ENCODE measurements around the gene MIF4GD. TPM values are rescaled to one million over a fixed set of nuclear protein-coding genes. Genes with fewer than 3 reads are reported as not detected.
A peak's percentile ranks its signal among the peaks of the same experiment; 100 is the strongest.

Gene MIF4GD
- total and polyA plus RNA-seq, 2 donors (not counting 1 experiment from before 2014, with no cell fraction given) = 41.5 to 87.4 TPM

DNA sequence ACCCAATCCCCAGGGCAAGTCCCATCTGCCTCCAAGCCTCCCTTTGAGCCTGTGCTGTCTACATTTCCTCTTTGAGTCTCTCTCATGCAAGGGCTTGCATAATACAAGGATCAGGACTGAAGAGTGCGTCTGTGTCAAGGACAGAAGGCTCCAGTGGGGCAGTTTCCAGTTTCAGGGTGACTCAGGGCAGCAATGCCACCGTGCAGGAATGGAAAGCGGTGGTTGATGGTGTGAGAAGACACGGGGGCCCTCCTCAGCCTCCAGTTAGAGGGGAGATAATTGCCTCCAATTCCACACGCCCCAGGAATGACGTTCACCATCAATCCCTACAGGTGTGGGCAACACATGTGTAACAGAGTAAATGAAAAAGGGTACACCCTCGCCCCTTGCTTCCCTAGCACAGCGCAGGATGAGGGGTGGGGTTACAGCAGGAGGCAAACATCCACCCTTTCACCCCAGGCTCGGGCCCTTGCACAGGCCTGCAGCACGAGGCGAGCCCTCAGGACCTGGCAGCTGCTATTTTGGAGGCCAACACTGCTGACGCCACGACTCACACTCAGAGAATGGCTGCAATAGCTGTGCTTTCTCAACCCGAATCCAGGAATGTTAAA, 43.0 kb upstream of the MIF4GD start:
- H2AFZ ChIP-seq (ENCODE audit: insufficient read depth, low read depth, low read length, poor library complexity, severe bottlenecking) = no peak overlapping the region
- peaks cover 4 to 14% of the 10 kb centered on the region in 2 experiments for H3K36me3 ChIP-seq (replicated peaks in 1 of 2; ENCODE audit: control extremely low read depth in 1 of 2, control insufficient read depth in 1 of 2, extremely low read depth in 1 of 2, insufficient read depth in 2 of 2, low read length in 1 of 2)
- H3K27me3 ChIP-seq (replicated peaks in 1 of 4; ENCODE audit: control extremely low read depth in 1 of 4, control insufficient read depth in 3 of 4, insufficient read depth in 4 of 4, low read length in 3 of 4) = no peaks in the 10 kb centered on the region
- no peaks in the 10 kb centered on the region for H3K9me3 ChIP-seq (ENCODE audit: control extremely low read depth in 1 of 3, control insufficient read depth in 2 of 3, insufficient read depth in 1 of 3, low read length in 2 of 3)
- Mint-ChIP-seq H3K27me3 (no peaks in the 10 kb centered on the region), H3K9me3 (ENCODE audit: insufficient read depth) (no peaks in the 10 kb centered on the region), H3K4me3 (peak overlapping the region; percentile 27), H3K4me1 (peaks cover 52% of the 10 kb centered on the region), H3K27ac (peak overlapping the region; percentile 91)
- no peaks in the 10 kb centered on the region for H4K20me1 ChIP-seq (ENCODE audit: control insufficient read depth, insufficient read depth, low read length, poor library complexity, severe bottlenecking)
- H3K27ac ChIP-seq (ENCODE audit: low read length in 2 of 2) = peak overlapping the region; percentile 18 to 60
- ChIA-PET CTCF (interaction anchor here (0.6 to 3.1 kb wide), 5 partner anchors 9 to 200 kb away, joined by 3 to 17 read pairs (median 3); no protein-coding TSS in a partner anchor), POLR2A (interaction anchor here (0.6 to 3.8 kb wide), 6 partner anchors 16 to 81 kb away, joined by 3 to 33 read pairs (median 4); partner anchors contain the start of gene SLC25A19)
- 78% methylated on average over 9 of the region's 14 CpGs for WGBS (ENCODE audit: insufficient coverage)
- H3K4me2 ChIP-seq (replicated peaks; ENCODE audit: low read depth, low read length, poor library complexity, severe bottlenecking) = no peak overlapping the region
- TF ChIP-seq, protein P1, sequence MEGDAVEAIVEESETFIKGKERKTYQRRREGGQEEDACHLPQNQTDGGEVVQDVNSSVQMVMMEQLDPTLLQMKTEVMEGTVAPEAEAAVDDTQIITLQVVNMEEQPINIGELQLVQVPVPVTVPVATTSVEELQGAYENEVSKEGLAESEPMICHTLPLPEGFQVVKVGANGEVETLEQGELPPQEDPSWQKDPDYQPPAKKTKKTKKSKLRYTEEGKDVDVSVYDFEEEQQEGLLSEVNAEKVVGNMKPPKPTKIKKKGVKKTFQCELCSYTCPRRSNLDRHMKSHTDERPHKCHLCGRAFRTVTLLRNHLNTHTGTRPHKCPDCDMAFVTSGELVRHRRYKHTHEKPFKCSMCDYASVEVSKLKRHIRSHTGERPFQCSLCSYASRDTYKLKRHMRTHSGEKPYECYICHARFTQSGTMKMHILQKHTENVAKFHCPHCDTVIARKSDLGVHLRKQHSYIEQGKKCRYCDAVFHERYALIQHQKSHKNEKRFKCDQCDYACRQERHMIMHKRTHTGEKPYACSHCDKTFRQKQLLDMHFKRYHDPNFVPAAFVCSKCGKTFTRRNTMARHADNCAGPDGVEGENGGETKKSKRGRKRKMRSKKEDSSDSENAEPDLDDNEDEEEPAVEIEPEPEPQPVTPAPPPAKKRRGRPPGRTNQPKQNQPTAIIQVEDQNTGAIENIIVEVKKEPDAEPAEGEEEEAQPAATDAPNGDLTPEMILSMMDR (IDR thresholded peaks at IDR 0.05) = no peak
- no peak for TF ChIP-seq EZH2 (IDR thresholded peaks at IDR 0.05; ENCODE audit: borderline replicate concordance, insufficient read depth, low read depth, low read length, poor library complexity, severe bottlenecking)
- no peak overlapping the region for H3K9ac ChIP-seq (ENCODE audit: low read length)
- no peak overlapping the region for H3K4me3 ChIP-seq (ENCODE audit: control extremely low read depth in 1 of 5, extremely low read depth in 1 of 5, insufficient read depth in 1 of 5, low read depth in 2 of 5, low read length in 4 of 5)
- no peak for ATAC-seq (ENCODE audit: low read depth)
- no peak for DNase-seq
- peaks cover 26 to 68% of the 10 kb centered on the region in 2 donors for H3K4me1 ChIP-seq (ENCODE audit: control insufficient read depth in 2 of 2, insufficient read depth in 2 of 2, low read length in 2 of 2)
- intact Hi-C loops (cut with micrococcal nuclease) = no loop called here
- H3K79me2 ChIP-seq (ENCODE audit: control insufficient read depth, insufficient read depth, low read length) = peaks cover 81% of the 10 kb centered on the region

Data from B cell (primary cell).